ENCODE data around the gene TUBA8.

DNA sequence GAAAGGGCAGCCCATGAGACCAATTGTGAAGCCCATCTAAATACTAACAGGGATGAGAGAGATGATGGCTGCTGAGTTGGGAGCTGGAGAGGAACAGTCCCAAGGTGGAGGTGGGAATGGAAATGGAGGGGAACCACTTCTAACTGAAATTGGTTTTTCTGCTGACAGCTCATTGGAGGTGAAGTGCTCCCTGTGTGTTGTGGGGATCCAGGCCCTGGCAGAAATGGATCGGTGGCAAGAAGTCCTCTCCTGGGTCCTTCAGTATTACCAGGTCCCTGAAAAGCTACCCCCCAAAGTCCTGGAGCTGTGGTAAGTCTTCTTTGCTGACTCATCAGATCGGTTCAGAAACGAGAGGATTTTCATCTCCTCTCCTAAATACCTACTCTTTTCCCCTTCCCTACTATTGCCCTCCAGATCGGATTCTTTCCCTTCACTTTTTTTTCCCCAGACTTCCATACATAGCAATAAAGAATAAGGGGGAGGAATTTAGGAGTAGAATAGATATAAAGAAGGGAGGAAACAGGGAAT lies 30.8 kb upstream of the TUBA8 start:
- TF ChIP-seq TCF4 (CRISPR knock-in tag; IDR thresholded peaks at IDR 0.05; ENCODE audit: borderline replicate concordance): no peak
- no peak for TF ChIP-seq GLIS3 (CRISPR knock-in tag; IDR thresholded peaks at IDR 0.05)
- TF ChIP-seq ISL1 (CRISPR knock-in tag; IDR thresholded peaks at IDR 0.05): no peak
- TF ChIP-seq ZFP30 (CRISPR knock-in tag; IDR thresholded peaks at IDR 0.05): no peak
- no peak for TF ChIP-seq ZFP3 (CRISPR knock-in tag; IDR thresholded peaks at IDR 0.05)
- no peak for TF ChIP-seq ZC3H10 (CRISPR knock-in tag; IDR thresholded peaks at IDR 0.05)
- TF ChIP-seq, protein P1, sequence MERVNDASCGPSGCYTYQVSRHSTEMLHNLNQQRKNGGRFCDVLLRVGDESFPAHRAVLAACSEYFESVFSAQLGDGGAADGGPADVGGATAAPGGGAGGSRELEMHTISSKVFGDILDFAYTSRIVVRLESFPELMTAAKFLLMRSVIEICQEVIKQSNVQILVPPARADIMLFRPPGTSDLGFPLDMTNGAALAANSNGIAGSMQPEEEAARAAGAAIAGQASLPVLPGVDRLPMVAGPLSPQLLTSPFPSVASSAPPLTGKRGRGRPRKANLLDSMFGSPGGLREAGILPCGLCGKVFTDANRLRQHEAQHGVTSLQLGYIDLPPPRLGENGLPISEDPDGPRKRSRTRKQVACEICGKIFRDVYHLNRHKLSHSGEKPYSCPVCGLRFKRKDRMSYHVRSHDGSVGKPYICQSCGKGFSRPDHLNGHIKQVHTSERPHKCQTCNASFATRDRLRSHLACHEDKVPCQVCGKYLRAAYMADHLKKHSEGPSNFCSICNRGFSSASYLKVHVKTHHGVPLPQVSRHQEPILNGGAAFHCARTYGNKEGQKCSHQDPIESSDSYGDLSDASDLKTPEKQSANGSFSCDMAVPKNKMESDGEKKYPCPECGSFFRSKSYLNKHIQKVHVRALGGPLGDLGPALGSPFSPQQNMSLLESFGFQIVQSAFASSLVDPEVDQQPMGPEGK (CRISPR knock-in tag; IDR thresholded peaks at IDR 0.05; ENCODE audit: borderline replicate concordance): no peak
